A673 (cell line): ENCODE measurements around the gene PELI1.

Experiments
- EZH2 ChIP-seq: fragments of 200-600 bp; sonication (generic); IDR thresholded peaks from 2 replicates; pipeline ENCODE4 v1.6.1; 2017; ENCODE audit warnings: borderline replicate concordance, low read depth, mild to moderate bottlenecking, mixed read lengths, antibody characterized with exemption, low read length; ENCODE audit not compliant: poor library complexity, severe bottlenecking
- TF ChIP-seq, protein P1 (sequence below): fragments of 300-800, 200-600 bp; sonication (generic); conservative IDR thresholded peaks from 2 replicates; pipeline ENCODE4 v1.5.1; 2017; ENCODE audit warnings: low read depth, mild to moderate bottlenecking, antibody characterized with exemption, low read length, moderate library complexity, mixed read lengths

GRCh38 chr2:64134813-64135212, 9.4 kb downstream of the PELI1 start:
- TF ChIP-seq, protein P1, sequence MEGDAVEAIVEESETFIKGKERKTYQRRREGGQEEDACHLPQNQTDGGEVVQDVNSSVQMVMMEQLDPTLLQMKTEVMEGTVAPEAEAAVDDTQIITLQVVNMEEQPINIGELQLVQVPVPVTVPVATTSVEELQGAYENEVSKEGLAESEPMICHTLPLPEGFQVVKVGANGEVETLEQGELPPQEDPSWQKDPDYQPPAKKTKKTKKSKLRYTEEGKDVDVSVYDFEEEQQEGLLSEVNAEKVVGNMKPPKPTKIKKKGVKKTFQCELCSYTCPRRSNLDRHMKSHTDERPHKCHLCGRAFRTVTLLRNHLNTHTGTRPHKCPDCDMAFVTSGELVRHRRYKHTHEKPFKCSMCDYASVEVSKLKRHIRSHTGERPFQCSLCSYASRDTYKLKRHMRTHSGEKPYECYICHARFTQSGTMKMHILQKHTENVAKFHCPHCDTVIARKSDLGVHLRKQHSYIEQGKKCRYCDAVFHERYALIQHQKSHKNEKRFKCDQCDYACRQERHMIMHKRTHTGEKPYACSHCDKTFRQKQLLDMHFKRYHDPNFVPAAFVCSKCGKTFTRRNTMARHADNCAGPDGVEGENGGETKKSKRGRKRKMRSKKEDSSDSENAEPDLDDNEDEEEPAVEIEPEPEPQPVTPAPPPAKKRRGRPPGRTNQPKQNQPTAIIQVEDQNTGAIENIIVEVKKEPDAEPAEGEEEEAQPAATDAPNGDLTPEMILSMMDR: no peak
- TF ChIP-seq EZH2: no peak
